Left ventricle myocardium superior (tissue), 1 donor: ENCODE data around the gene GNG2. TPM values are rescaled to one million over a fixed set of nuclear protein-coding genes. Genes with fewer than 3 reads are reported as not detected.
A peak's percentile ranks its signal among the peaks of the same experiment; 100 is the strongest.

ENCODE experiments used
- ATAC-seq: fragments of 200-7000 bp; cut with Tn5 transposase; one replicate; pipeline ENCODE4 v1.9.1; 2020; ENCODE audit warnings: mild to moderate bottlenecking, moderate library complexity
- DNase-seq: peaks from one replicate; pipeline ENCODE4 v3.0.0-alpha.2; 2020
- intact Hi-C: fragments of 100-400 bp; cut with micrococcal nuclease; formaldehyde crosslinking; loops from one replicate; pipeline ENCODE4 v1.11.0; 2022
- long read RNA-seq: library from polyadenylated mRNA; unstranded; transcript quantifications from one replicate; pipeline ENCODE4 v2.0.0, GENCODE V29; 2021
- total RNA-seq: library from RNA; stranded (reverse); fragmentation: NEBNext Ultra II Directional; extraction: Animal tissue kit (Norgen Biotek cat#: 25700); gene quantifications from one replicate; pipeline ENCODE4 v1.2.1, GENCODE V29; 2021
- donor health status: DM: no; HTN: yes; CAD: no; lungs with severe emphysema.

Gene GNG2
- 10.3 TPM for total RNA-seq
- long read RNA-seq, partial matches to known transcripts = 0 of 5 reads
- long read RNA-seq, other reads (novel, unspliced or antisense) = 1 of 5 reads

- intact Hi-C loops = no loop called here
- ATAC-seq (peak; percentile 100), DNase-seq (peak; percentile 91)
These were observed at the start of gene GNG2 for GRCh38 chr14:51860164-51860824. GNG2 (plus strand) TSS chr14:51860612; CDS start chr14:51950679, 90,067 bp downstream.

GRCh38 chr14:51811706-51812105 lies 48.7 kb upstream of the GNG2 start:
- ATAC-seq (no peak), DNase-seq (no peak)
- intact Hi-C loops = no loop called here

- ATAC-seq (no peak), DNase-seq (no peak)
- intact Hi-C loops = no loop called here
These were observed 44.4 kb upstream of the GNG2 start for GRCh38 chr14:51816031-51816430.

- intact Hi-C loops = no loop called here
- no peak for ATAC-seq
- no peak for DNase-seq
These were observed 43.1 kb upstream of the GNG2 start for GRCh38 chr14:51817326-51817725.

- intact Hi-C loops = no loop called here
- DNase-seq (no peak), ATAC-seq (no peak)
These were observed 41.5 kb upstream of the GNG2 start for GRCh38 chr14:51818748-51819380.

- ATAC-seq = no peak
- no peak for DNase-seq
- intact Hi-C loops = no loop called here
These were observed 38.6 kb upstream of the GNG2 start for GRCh38 chr14:51821822-51822221.

- intact Hi-C loops = no loop called here
- ATAC-seq = no peak
- no peak for DNase-seq
These were observed 37.9 kb upstream of the GNG2 start for GRCh38 chr14:51822499-51822898.

GRCh38 chr14:51823706-51824105 lies 36.7 kb upstream of the GNG2 start:
- ATAC-seq (no peak), DNase-seq (no peak)
- intact Hi-C loops = no loop called here

- DNase-seq (no peak), ATAC-seq (no peak)
- intact Hi-C loops = no loop called here
These were observed 36.2 kb upstream of the GNG2 start for GRCh38 chr14:51824191-51824590.

GRCh38 chr14:51825926-51826325 lies 34.5 kb upstream of the GNG2 start:
- intact Hi-C loops = no loop called here
- DNase-seq (no peak), ATAC-seq (no peak)

GRCh38 chr14:51828017-51828797 lies 32.2 kb upstream of the GNG2 start:
- DNase-seq = no peak
- intact Hi-C loops = no loop called here
- no peak for ATAC-seq

- intact Hi-C loops = no loop called here
- no peak for DNase-seq
- peak; percentile 42 for ATAC-seq
These were observed 26.2 kb upstream of the GNG2 start for GRCh38 chr14:51834240-51834639.

GRCh38 chr14:51836417-51836816 lies 24.0 kb upstream of the GNG2 start:
- intact Hi-C loops = no loop called here
- no peak for ATAC-seq

GRCh38 chr14:51844081-51844881 lies 16.1 kb upstream of the GNG2 start:
- intact Hi-C loops = no loop called here
- ATAC-seq (no peak), DNase-seq (no peak)

More at GRCh38 chr14:51836417-51836816, 24.0 kb upstream of the GNG2 start:
- no peak for DNase-seq

GRCh38 chr14:51845811-51846210 lies 14.6 kb upstream of the GNG2 start:
- intact Hi-C loops = no loop called here
- DNase-seq (no peak), ATAC-seq (no peak)

- intact Hi-C loops = no loop called here
- ATAC-seq (peak; percentile 79), DNase-seq (no peak)
These were observed 13.6 kb upstream of the GNG2 start for GRCh38 chr14:51846631-51847488.

- ATAC-seq = no peak
These were observed 13.0 kb upstream of the GNG2 start for GRCh38 chr14:51847489-51847796.

GRCh38 chr14:51848120-51848519 lies 12.3 kb upstream of the GNG2 start:
- no peak for DNase-seq
- intact Hi-C loops = no loop called here
- no peak for ATAC-seq

More at GRCh38 chr14:51847489-51847796, 13.0 kb upstream of the GNG2 start:
- no peak for DNase-seq
- intact Hi-C loops = no loop called here

- intact Hi-C loops = no loop called here
- DNase-seq = no peak
- no peak for ATAC-seq
These were observed 11.3 kb upstream of the GNG2 start for GRCh38 chr14:51849097-51849496.
